ENCODE measurements around the gene KIDINS220. TPM values are rescaled to one million over a fixed set of nuclear protein-coding genes. Genes with fewer than 3 reads are reported as not detected.

KIDINS220 gene
- total RNA-seq, 1 donor from 2014 or later, result 59.9 TPM

DNA sequence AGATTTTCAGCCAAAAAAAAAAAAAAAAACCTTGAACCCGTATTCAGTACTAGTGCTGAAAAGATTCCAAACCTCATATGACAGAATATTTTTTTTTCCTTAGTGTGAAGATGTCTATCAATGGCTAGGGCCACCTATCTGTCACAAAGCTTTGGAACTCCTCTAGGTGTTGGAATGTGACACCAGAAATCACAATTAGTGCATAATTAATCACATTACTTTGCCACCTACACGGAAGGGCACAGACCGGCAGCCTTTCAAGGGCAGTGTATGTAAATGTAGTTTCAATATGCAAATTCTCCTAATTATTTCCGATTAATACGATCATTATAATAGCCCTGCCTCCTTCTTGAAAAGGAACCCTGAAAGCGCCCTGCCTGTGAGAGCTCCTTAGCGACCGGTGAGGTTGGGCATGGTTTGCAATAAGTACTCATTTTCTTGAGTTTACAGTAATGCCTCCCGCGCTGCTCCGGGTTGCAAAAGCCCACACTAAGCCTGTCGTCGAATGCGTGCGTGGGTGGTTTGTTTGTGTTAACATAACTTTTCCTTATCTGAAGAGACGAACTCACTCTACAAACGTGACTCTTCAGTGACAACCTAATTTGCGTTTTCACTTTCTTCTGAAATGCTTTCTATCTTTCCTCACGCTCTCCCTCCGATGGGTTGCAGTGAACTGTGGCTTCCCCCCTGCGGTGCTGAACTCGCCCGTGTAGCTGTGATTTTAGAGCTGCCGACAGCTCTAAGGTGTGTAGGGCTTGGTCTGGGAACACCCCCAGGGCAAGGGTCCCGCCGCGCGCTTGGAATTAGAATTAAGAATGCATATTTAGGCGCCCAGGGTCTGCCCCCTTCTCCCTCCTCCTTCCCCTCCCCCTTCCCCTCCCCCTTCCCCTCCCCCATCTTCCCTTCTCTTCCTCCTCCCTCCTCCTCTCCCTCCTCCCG lies 156.3 kb downstream of the KIDINS220 start:
- peaks cover 26% of the 10 kb centered on the region for H3K27me3 Mint-ChIP-seq (ENCODE audit: unreplicated experiment)
- H3K36me3 Mint-ChIP-seq (ENCODE audit: low read depth, unreplicated experiment), result peaks cover 8% of the 10 kb centered on the region
- H3K27ac Mint-ChIP-seq (ENCODE audit: unreplicated experiment), result peak overlapping the region; percentile 44
- H3K4me3 Mint-ChIP-seq (ENCODE audit: unreplicated experiment), result peak overlapping the region; percentile 75
- TF ChIP-seq, protein P1, sequence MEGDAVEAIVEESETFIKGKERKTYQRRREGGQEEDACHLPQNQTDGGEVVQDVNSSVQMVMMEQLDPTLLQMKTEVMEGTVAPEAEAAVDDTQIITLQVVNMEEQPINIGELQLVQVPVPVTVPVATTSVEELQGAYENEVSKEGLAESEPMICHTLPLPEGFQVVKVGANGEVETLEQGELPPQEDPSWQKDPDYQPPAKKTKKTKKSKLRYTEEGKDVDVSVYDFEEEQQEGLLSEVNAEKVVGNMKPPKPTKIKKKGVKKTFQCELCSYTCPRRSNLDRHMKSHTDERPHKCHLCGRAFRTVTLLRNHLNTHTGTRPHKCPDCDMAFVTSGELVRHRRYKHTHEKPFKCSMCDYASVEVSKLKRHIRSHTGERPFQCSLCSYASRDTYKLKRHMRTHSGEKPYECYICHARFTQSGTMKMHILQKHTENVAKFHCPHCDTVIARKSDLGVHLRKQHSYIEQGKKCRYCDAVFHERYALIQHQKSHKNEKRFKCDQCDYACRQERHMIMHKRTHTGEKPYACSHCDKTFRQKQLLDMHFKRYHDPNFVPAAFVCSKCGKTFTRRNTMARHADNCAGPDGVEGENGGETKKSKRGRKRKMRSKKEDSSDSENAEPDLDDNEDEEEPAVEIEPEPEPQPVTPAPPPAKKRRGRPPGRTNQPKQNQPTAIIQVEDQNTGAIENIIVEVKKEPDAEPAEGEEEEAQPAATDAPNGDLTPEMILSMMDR (IDR thresholded peaks at IDR 0.05; ENCODE audit: unreplicated experiment), result no peak
- no peaks in the 10 kb centered on the region for H3K9me3 Mint-ChIP-seq (ENCODE audit: unreplicated experiment)
- H3K4me1 Mint-ChIP-seq (ENCODE audit: unreplicated experiment), result peaks cover 35% of the 10 kb centered on the region
- DNase-seq (ENCODE audit: low spot score), result peak; percentile 46

DNA sequence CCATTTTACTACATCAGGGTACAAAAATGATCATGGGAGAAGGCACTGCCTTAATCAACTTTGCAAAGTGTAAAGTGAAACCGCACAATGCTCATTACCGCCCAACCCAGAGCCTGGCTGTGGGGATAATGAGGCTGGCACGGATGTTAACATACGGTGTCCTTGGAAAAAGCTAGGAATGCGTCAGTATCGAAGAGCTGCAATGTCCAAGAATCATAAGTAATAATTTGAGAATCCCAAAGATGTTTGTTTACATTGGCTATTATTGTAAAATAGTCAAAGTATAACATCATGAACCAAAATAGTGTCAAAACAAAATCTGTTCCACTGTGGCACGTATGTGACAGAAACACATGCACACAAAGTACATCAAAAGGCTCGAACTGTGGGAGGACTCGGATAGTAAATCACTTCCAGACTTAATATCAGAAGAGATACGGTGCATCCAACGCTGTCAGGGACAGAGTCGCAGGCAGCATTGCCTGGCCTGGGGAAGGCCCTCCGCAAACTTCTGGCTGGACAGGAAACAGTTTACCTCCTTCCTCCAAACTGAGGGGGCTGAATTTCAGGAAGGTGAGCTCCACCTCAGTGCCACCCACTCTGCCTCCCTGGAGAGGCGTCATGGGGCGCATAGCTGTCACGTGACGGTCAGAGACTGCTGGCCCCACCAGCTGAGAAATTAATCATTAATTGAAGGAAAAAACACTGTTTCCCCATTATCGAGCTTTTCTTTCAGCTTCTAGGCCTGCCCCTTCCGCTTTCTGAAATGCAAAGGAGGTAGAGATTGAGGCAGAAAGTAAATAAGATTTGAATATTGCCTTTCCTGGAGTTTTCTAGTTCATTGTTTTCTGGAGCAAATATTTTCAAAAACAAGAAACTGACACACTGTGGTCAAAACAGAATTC lies 157.3 kb downstream of the KIDINS220 start:
- Mint-ChIP-seq H3K4me3 (ENCODE audit: unreplicated experiment) (peak overlapping the region; percentile 72), H3K36me3 (ENCODE audit: low read depth, unreplicated experiment) (peaks cover 8% of the 10 kb centered on the region), H3K27ac (ENCODE audit: unreplicated experiment) (peak overlapping the region; percentile 92), H3K9me3 (ENCODE audit: unreplicated experiment) (no peaks in the 10 kb centered on the region), H3K4me1 (ENCODE audit: unreplicated experiment) (peaks cover 35% of the 10 kb centered on the region), H3K27me3 (ENCODE audit: unreplicated experiment) (peaks cover 31% of the 10 kb centered on the region)
- peak; percentile 32 for DNase-seq (ENCODE audit: low spot score)
- TF ChIP-seq, protein P1 (IDR thresholded peaks at IDR 0.05; ENCODE audit: unreplicated experiment), result no peak

DNA sequence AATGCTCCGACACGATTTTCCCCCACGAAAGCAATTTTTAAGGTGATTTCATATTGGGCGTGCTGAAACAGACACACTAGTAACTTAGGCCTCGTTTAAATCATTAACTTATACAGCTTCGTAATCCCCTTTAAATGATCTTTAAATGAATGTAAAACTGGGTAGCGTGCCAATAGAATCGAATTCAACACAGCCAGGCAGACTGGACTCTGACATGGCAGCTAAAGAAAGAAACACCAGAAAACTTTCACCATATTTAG lies 157.9 kb downstream of the KIDINS220 start:
- TF ChIP-seq, protein P1 (IDR thresholded peaks at IDR 0.05; ENCODE audit: unreplicated experiment), result no peak
- Mint-ChIP-seq H3K36me3 (ENCODE audit: low read depth, unreplicated experiment) (peaks cover 8% of the 10 kb centered on the region), H3K27me3 (ENCODE audit: unreplicated experiment) (peaks cover 30% of the 10 kb centered on the region), H3K9me3 (ENCODE audit: unreplicated experiment) (peaks cover 3% of the 10 kb centered on the region), H3K27ac (ENCODE audit: unreplicated experiment) (peak overlapping the region; percentile 92), H3K4me3 (ENCODE audit: unreplicated experiment) (peak overlapping the region; percentile 72), H3K4me1 (ENCODE audit: unreplicated experiment) (peaks cover 34% of the 10 kb centered on the region)
- no peak for DNase-seq (ENCODE audit: low spot score)

Other genes with a start within 250 kb of the KIDINS220 start
- gene ID2, start 155.6 kb downstream of the KIDINS220 start, total RNA-seq (ENCODE audit: unreplicated experiment), result 9.4 TPM
- gene MBOAT2, start 166.1 kb upstream of the KIDINS220 start, total RNA-seq (ENCODE audit: unreplicated experiment), result 71.6 TPM